HepG2 (cell line): Measurements from ENCODE around the gene ILKAP. TPM values are rescaled to one million over a fixed set of nuclear protein-coding genes. Genes with fewer than 3 reads are reported as not detected.

ENCODE experiments used
- ATF3 ChIP-seq: sonication (generic); formaldehyde crosslinking; IDR thresholded peaks from 2 replicates; pipeline ENCODE4 v1.4.0; 2020; ENCODE audit warnings: missing genetic modification reagents
- BCLAF1 ChIP-seq: fragments of 450-650 bp; IDR thresholded peaks from 2 replicates; pipeline ENCODE4 v1.6.1; 2017; ENCODE audit warnings: mild to moderate bottlenecking
- CBX2 ChIP-seq, 2 experiments: fragments of 200-600 bp in 1 of 2; sonication (generic); formaldehyde crosslinking in 1 of 2; IDR thresholded peaks; 2 replicates each; pipeline versions ENCODE4 v1.7.0 to v1.8.1; 2018 to 2022; ENCODE audit warnings: low read depth in 2 of 2, low read length in 1 of 2, mild to moderate bottlenecking in 1 of 2, missing genetic modification reagents in 1 of 2
- EHMT2 ChIP-seq: fragments of 200-600 bp; sonication (generic); IDR thresholded peaks from 2 replicates; pipeline ENCODE4 v1.7.0; 2017; ENCODE audit warnings: antibody characterized with exemption, low read depth, low read length, borderline replicate concordance
- HMGA1 ChIP-seq: sonication (generic); formaldehyde crosslinking; conservative IDR thresholded peaks from 2 replicates; pipeline ENCODE4 v1.4.0; 2020; ENCODE audit warnings: missing genetic modification reagents
- MLLT10 ChIP-seq: sonication (generic); formaldehyde crosslinking; IDR thresholded peaks from 2 replicates; pipeline ENCODE4 v1.4.0; 2020; ENCODE audit warnings: missing genetic modification reagents
- PHF8 ChIP-seq: sonication (generic); formaldehyde crosslinking; IDR thresholded peaks from 2 replicates; pipeline ENCODE4 v1.5.0; 2020; ENCODE audit warnings: missing genetic modification reagents
- SRSF9 ChIP-seq: fragments of 200-400 bp; formaldehyde crosslinking; IDR thresholded peaks from 2 replicates; pipeline ENCODE4 v1.6.1; 2018; ENCODE audit warnings: borderline replicate concordance, mild to moderate bottlenecking, low read depth, low read length; ENCODE audit not compliant: insufficient read depth, poor library complexity, severe bottlenecking
- TP53 ChIP-seq: sonication (generic); formaldehyde crosslinking; conservative IDR thresholded peaks from 2 replicates; pipeline ENCODE4 v1.4.0; 2020; ENCODE audit warnings: missing genetic modification reagents
- ZBTB7A ChIP-seq: sonication (generic); formaldehyde crosslinking; IDR thresholded peaks from 2 replicates; pipeline ENCODE4 v1.8.0; 2022; ENCODE audit warnings: mild to moderate bottlenecking, missing genetic modification reagents
- ZBTB7B ChIP-seq: sonication (generic); formaldehyde crosslinking; IDR thresholded peaks from 2 replicates; pipeline ENCODE4 v1.4.0; 2020; ENCODE audit warnings: missing genetic modification reagents
- ZMYM2 ChIP-seq: sonication (generic); formaldehyde crosslinking; IDR thresholded peaks from 2 replicates; pipeline ENCODE4 v1.8.0; 2022; ENCODE audit warnings: mild to moderate bottlenecking, missing genetic modification reagents
- ZNF484 ChIP-seq: sonication (generic); formaldehyde crosslinking; IDR thresholded peaks from 2 replicates; pipeline ENCODE4 v1.5.1; 2020; ENCODE audit warnings: mild to moderate bottlenecking, low read depth, missing genetic modification reagents, borderline replicate concordance
- ZNF503 ChIP-seq: sonication (generic); formaldehyde crosslinking; IDR thresholded peaks from 2 replicates; pipeline ENCODE4 v1.4.0; 2020; ENCODE audit warnings: missing genetic modification reagents
- ZNF557 ChIP-seq: sonication (generic); formaldehyde crosslinking; IDR thresholded peaks from 2 replicates; pipeline ENCODE4 v1.4.0; 2020; ENCODE audit warnings: missing genetic modification reagents
- ZNF766 ChIP-seq: sonication (generic); formaldehyde crosslinking; IDR thresholded peaks from 2 replicates; pipeline ENCODE4 v1.5.0; 2020; ENCODE audit warnings: missing genetic modification reagents, borderline replicate concordance
- ZSCAN12 ChIP-seq: sonication (generic); formaldehyde crosslinking; IDR thresholded peaks from 2 replicates; pipeline ENCODE4 v1.9.0; 2021; ENCODE audit warnings: mild to moderate bottlenecking, missing genetic modification reagents
- ZSCAN30 ChIP-seq: sonication (generic); formaldehyde crosslinking; IDR thresholded peaks from 2 replicates; pipeline ENCODE4 v1.5.0; 2020; ENCODE audit warnings: mild to moderate bottlenecking, missing genetic modification reagents
- polyA plus RNA-seq, 8 experiments: library from polyadenylated mRNA; depleted of rRNA in 3 of 8; stranded (reverse) in 7 of 8; unstranded in 1 of 8; fragments of >200 nt; fragmentation: Illumina TruSeq in 4 of 8; extraction: Trizol in 4 of 8; gene quantifications; 2 replicates each; pipeline versions ENCODE4 v1.2.1 to v1.2.3, GENCODE V29; 2011 to 2016; ENCODE audit warnings: low read depth in 4 of 8, missing spikeins in 1 of 8, mixed read lengths in 1 of 8; ENCODE audit not compliant: insufficient read depth in 1 of 8
- total RNA-seq, 5 experiments: library from RNA; depleted of rRNA; stranded (reverse); fragments of >200 nt; fragmentation: Illumina TruSeq; extraction: Trizol; gene quantifications; 2 replicates each; pipeline ENCODE4 v1.2.3, GENCODE V29; 2016; ENCODE audit warnings: low read depth in 1 of 5

The ILKAP gene
- total and polyA plus RNA-seq, 2 of the 13 experiments (the other 11 are each of a cell fraction or from before 2014, with no cell fraction given): 29.6 to 33.1 TPM

- peak; percentile 81; the same call in 1 of the 2 replicates for TF ChIP-seq ATF3
- no peak for TF ChIP-seq BCLAF1
- no peak for TF ChIP-seq EHMT2
- TF ChIP-seq ZBTB7A (CRISPR knock-in tag): peak; percentile 98
- peak; percentile 79 for TF ChIP-seq ZNF503 (CRISPR knock-in tag)
- peak; percentile 99 for TF ChIP-seq ZSCAN12 (CRISPR knock-in tag)
- peak; percentile 51; the same call in 1 of the 2 replicates for TF ChIP-seq ZBTB7B (CRISPR knock-in tag)
- no peak for TF ChIP-seq SRSF9
- TF ChIP-seq PHF8 (CRISPR knock-in tag): no peak
- TF ChIP-seq ZNF484 (CRISPR knock-in tag): peak; percentile 93; the same call in 1 of the 2 replicates
- no peak for TF ChIP-seq HMGA1 (CRISPR knock-in tag)
- peak; percentile 80; the same call in 1 of the 2 replicates for TF ChIP-seq MLLT10 (CRISPR knock-in tag)
- TF ChIP-seq ZMYM2 (CRISPR knock-in tag): no peak
- TF ChIP-seq CBX2 (IDR thresholded peaks at IDR 0.05; ENCODE audit: low read depth, low read length): no peak
- TF ChIP-seq CBX2 (CRISPR knock-in tag; IDR thresholded peaks at IDR 0.05; ENCODE audit: low read depth): peak; percentile 91; the same call in 1 of the 2 replicates
- no peak for TF ChIP-seq ZSCAN30 (CRISPR knock-in tag)
- TF ChIP-seq ZNF766 (CRISPR knock-in tag): peak; percentile 99
- TF ChIP-seq ZNF557 (CRISPR knock-in tag): peak; percentile 99
- TF ChIP-seq TP53: peak; percentile 92; the same call in 1 of the 2 replicates
These were observed 35.5 kb upstream of the ILKAP start (continued) for GRCh38 chr2:238238766-238239542.
